Retinal pigment epithelial cell (primary cell): ENCODE data around the gene CLK1.

Experiments used
- DNase-seq: peaks from one replicate; pipeline ENCODE4 v3.0.0-alpha.2; 2010; ENCODE audit warnings: low read depth
- H3K4me3 ChIP-seq: 2 replicates; pipeline ENCODE4 v1.5.1; 2011; ENCODE audit warnings: mild to moderate bottlenecking, low read length, control low read depth, moderate library complexity
- CTCF ChIP-seq: conservative IDR thresholded peaks from 2 replicates; pipeline ENCODE4 v1.5.1; 2011; ENCODE audit warnings: low read depth, low read length, control low read depth, inconsistent platforms

The CLK1 gene

GRCh38 chr2:200863782-200864175 lies 679 bp downstream of the CLK1 start:
- TF ChIP-seq CTCF = peak; percentile 0
- H3K4me3 ChIP-seq = peak overlapping the region; percentile 100
- DNase-seq = no peak

DNA sequence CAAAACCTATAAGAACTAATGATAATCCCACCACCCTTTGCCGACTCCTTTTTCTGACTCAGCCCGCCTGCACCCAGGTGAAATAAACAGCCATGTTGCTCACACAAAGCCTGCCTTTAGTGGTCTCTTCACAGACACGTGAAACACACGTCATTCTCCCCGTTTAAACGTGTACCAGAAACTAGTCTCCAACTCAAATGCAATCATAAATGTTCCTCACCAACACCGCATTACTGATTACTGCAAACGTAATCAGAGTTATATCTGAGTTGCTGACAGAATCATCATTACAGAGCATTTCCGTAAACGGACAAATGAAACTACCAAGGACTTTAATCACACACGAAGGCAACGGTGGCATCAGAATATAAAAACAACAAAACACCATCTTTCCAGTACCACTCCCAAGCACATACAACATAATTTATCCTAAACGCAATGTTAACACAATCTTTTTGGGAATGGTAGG lies 1.9 kb downstream of the CLK1 start:
- TF ChIP-seq CTCF = no peak
- peak overlapping the region; percentile 100 for H3K4me3 ChIP-seq
- DNase-seq = peak; percentile 60

- peak overlapping the region; percentile 100 for H3K4me3 ChIP-seq
- no peak for DNase-seq
- no peak for TF ChIP-seq CTCF
Observed at GRCh38 chr2:200861617-200862155, 2.8 kb downstream of the CLK1 start.

GRCh38 chr2:200860092-200860795 lies 4.2 kb downstream of the CLK1 start:
- no peak for TF ChIP-seq CTCF
- DNase-seq = no peak
- peak overlapping the region; percentile 100 for H3K4me3 ChIP-seq

DNA sequence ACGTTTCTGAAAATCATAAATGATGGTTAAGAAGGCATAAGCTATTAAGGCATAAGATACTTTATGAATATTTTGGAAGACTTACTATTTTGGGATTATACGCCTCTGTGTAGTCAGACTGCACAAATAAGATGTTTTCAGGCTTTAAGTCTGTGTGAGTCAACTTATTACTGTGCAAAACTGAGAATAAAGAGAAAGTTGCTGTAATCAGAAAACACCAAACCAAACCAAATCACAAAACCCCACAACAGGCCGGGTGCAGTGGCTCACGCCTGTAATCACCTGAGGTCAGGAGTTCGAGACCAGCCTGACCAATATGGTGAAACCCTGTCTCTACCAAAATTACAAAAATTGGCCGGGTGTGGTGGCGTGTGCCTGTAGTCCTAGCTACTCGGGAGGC lies 7.7 kb downstream of the CLK1 start:
- no peak overlapping the region for H3K4me3 ChIP-seq
- TF ChIP-seq CTCF = no peak
- no peak for DNase-seq

DNA sequence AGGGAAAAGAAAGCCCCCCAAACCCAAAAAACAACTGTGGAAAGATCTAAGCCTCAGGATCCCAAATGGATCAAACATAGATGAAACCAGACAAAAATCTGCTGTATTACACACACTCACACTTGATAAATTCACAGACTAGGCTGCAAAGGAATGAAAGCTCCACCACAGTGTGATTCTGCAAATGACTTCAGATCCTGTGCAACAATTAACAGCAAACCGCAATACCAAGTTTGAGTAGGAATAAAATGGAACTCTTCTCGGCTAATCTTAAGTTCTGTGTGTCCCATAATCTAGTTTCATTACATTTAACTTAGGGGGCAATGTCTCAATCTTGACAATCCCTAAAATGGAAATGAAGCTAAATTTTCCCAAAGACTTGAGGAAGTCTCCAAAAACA lies 11.9 kb downstream of the CLK1 start:
- no peak for TF ChIP-seq CTCF
- no peak for DNase-seq
- no peak overlapping the region for H3K4me3 ChIP-seq
